HT1080 (cell line): Measurements from ENCODE around the gene KIRREL3. TPM values are rescaled to one million over a fixed set of nuclear protein-coding genes. Genes with fewer than 3 reads are reported as not detected.
A peak's percentile ranks its signal among the peaks of the same experiment; 100 is the strongest.
"Not testable (repeated sequence)": the region's sequence is repeated elsewhere in the genome, so short reads cannot be mapped to it uniquely, and the experiment has no call there.

Experiments
- DNase-seq: peaks from one replicate; pipeline ENCODE4 v3.0.0-alpha.2; 2015; ENCODE audit warnings: low read depth
- total RNA-seq: library from RNA; depleted of rRNA; stranded (reverse); fragments of >200 nt; shearing (Covaris generic); gene quantifications from 2 replicates; pipeline ENCODE4 v1.2.3, GENCODE V29; 2014

KIRREL3 gene
- total RNA-seq, 1 experiment from 2014 or later, result 1.7 TPM

DNA sequence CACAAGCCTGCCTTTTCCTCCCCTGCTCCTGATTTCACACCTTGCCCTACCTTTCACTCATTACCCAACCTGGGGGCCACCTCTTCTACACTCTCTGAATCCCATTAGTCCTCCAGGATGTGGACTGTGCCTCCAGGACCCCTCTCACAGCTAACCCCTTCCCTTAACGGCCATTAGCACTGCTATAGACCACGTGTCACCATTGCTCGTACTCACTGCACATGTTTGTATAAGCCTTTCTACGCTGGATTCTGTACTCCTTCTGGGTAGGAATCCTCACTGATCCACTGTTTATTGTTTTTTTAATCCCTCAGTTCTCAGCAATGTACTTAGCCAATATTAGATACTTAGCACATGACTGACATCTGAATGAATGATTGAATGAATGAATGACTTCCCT lies 40.9 kb downstream of the KIRREL3 start:
- no peak for DNase-seq

DNA sequence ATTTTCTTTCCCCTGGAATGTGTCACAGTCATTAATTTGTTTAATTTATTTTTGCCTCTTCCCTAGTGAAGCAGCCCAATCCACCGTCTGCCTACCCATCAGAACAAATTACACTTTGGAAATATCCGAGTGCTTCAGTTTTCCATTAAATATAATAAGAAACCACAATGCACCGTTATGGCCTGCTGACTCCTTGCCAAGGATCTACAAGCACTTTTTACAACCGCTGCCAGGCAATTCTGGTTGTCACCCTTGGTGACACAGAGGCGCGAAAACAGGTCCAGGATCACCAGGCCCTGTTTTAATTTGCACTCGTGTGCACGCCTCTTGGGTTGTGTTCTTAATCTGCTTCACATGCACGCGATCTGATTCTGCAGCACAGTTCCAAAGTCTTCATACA lies 43.9 kb downstream of the KIRREL3 start:
- no peak for DNase-seq

DNA sequence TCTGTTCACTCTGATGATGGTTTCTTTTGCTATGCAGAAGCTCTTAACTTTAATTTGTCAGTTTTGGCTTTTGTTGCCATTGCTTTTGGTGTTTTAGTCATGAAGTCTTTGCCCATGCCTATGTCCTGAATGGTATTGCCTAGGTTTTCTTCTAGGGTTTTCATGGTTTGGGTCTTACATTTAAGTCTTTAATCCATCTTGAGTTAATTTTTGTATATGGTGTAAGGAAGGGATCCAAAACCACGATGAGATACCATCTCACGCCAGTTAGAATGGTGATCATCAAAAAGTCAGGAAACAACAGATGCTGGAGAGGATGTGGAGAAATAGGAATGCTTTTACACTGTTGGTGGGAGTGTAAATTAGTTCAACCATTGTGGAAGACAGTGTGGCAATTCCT lies 48.0 kb downstream of the KIRREL3 start:
- not testable (repeated sequence) for DNase-seq

DNA sequence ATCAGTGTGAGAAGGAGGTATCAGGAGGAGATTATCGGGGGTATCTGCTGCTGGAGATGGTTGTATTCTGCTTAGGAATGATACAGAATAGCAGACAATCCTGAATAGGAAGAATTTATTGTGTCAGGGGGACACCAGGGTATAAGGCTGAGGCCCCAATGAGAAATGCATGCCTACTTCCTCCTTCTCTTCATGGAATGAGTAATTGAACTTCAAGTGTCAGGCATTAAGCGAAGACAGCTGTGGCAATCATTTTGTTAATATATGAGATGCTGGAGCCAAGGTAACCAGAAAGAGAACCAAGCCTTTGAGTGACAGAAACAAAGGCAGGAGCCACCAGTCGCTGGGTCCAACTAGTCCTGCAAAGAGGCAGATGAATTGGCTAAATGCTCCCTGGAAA lies 49.1 kb downstream of the KIRREL3 start:
- DNase-seq, result no peak

DNA sequence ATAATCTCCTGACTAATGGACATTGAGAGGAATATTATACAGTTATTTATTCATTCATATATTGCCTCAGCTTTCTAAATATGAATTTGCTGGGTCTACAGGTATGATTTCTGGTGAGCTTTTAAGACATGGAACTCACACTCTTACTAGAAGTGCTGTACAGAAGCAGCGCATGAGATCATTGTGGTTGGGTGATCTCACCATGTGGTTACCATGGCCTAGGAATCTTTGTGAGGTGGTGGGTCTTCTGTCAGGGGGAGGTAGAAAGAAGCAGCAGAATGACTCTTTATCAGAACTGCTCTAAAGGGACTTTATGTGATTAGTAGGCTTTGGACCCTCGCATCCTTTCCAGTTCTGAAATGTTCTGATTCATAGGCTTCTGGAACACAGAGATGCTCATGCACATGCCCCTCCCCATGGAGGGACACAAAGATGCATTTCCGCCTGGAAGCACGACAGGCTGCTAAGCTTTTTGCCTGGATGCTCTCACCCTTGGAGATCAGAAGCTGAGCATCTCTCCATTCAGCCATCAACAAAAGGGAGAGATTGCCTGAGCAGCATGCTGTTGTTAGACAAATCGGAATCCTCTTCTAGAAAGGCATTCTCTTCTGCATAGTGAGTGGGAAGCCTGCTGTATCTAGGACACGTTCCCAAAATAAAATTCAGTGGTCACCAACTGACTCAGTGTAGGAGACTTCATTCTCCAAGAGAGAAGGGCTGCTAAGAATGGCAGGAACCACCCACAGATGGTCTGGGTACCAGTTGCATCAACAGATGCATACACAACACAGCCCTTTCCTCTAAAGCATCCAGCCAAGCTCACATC lies 51.3 kb downstream of the KIRREL3 start:
- peak; percentile 89 for DNase-seq

DNA sequence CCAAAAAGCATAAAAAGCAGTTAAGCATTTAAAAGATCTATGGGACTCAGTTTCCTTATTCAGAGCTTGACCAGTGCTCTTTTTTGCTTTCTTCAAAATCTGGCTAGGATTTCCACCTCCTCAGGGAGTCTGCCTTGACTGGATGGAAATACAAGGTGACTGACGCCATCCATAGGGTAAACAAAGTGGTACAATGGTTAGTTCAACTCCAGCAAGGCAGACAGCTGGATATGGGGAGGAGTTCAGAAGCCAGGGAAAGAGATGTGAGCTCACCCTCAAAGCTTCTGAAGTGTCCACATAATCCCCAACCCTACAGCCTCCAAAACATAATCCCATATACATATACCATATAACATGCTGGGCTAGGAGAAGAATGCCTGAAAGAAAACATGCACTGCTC lies 52.0 kb downstream of the KIRREL3 start:
- peak; percentile 54 for DNase-seq

DNA sequence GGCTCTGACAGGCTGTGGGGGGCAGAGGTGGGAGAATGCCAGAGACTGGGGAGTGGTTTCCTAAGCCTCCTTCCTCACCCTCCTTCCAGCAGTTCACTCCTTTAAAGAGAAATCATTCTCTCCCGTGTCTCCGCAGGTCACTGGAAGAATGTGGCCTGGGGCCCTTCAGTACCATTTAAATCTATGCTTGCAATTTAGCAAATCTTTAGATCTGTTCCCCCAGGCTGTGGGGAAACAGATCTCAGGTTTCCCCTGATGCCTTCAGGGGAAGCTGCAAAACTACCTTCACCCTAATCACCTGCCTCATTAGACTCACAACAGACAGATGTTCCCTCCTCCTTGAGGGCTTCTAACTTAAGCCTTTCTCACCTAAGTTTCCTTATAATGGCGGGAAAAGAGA lies 55.3 kb downstream of the KIRREL3 start:
- no peak for DNase-seq

DNA sequence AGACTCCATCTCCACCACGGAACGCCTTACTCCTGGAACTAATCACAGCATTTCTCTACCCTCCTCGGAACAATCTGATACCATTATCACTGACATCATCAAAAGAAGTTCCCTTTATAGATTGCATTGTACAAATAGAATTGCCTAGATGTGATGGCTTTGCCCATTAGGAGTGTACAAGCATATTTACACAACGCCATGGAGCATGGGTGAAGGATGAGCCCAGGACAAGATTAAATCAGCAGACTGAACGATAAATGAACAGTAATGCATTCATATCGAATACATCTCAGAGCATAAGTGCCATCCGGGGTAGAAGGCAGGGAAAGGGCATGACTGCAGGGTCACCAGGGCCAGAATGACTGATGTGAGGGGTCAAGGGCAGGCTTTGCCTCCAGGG lies 57.3 kb downstream of the KIRREL3 start:
- no peak for DNase-seq

DNA sequence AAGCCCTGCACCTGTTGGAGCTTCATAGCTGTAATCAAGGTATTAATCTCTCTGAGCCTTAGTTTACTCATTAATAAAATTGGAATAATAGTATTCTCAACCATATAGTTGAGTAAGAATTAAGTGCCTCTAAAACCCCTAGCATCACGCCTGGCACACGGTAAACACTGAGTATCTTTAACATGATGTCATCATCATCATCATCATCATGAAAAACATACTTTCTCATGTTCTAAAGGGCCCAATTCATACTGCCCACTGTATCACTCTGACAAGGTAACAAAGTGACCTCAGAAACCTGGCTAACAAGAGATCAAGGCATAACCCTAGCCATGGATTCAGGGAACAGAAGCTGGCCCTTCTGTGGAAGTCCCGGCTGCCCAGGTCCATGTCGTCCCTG lies 58.4 kb downstream of the KIRREL3 start:
- no peak for DNase-seq

DNA sequence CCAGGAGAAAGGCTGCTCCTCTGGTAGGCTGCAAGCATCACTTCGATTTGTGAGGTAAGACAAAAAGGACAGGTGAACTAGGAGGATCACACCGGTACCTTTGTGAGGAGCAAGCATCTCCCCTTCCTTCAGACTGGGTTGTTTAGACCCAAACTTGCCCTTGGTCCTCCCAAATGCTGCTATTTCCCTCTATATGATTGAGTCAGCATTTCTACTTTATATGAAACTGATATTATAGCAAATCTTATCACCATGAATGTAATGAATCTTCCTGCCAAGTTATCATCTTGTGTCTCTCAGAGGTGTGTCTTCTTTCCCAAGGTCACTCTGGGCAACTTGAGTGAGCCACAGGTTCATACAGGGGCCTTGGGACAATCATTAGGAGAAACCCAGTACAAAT lies 61.0 kb downstream of the KIRREL3 start:
- DNase-seq, result no peak

DNA sequence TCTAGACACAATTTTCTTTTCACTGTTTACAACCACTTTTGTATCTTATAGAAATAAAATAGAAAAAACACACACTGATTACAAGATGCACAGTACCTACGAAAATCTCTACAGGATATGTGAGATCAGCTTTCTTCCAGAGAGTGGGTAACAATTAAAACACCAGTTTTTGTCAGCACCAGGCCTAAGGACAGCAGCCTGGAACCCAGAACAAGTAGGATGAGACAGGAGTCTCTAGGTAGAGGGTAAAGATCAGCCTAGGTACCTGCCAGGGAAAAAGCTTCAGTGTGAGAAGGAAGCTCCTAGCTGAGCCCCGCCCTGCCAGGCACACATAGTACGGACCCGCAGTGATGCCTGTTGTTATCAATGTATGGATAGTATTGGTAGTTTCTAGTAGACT lies 61.9 kb downstream of the KIRREL3 start:
- DNase-seq, result no peak

DNA sequence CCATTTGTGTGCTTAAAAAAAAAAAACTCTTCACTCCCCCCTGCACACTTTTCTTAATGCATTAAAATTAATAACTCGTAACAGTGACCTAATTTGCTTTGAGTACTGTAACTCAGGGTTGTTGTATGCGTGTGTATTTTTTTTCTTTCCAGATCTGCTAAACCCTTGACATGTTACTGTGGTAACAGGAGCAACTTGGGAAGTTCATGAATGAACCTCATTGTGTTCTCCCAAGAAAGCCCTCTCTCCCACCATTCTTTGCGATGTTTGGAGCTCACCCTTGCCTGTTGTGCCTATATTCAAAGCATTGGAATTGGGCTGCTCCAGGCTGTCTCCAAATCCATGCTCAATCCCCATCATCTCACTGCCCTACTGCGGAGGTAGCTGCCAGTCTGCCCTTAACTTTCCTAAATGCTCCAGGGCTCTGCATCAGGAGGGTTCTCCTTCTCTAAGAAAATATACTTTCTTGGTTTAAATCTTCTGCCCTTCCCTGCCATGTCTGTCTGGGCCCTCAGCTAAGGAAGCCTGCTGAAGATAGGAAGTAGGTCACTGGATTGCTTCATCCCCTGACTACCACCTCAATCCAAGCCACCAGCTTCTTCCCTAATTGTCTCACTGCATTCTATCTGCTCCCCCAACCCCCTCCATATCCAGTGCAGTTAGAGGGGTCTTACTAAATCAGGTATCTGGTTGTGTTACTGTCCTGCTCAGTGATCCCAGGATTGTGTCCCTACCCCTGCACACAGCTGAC lies 70.3 kb downstream of the KIRREL3 start:
- DNase-seq, result no peak

DNA sequence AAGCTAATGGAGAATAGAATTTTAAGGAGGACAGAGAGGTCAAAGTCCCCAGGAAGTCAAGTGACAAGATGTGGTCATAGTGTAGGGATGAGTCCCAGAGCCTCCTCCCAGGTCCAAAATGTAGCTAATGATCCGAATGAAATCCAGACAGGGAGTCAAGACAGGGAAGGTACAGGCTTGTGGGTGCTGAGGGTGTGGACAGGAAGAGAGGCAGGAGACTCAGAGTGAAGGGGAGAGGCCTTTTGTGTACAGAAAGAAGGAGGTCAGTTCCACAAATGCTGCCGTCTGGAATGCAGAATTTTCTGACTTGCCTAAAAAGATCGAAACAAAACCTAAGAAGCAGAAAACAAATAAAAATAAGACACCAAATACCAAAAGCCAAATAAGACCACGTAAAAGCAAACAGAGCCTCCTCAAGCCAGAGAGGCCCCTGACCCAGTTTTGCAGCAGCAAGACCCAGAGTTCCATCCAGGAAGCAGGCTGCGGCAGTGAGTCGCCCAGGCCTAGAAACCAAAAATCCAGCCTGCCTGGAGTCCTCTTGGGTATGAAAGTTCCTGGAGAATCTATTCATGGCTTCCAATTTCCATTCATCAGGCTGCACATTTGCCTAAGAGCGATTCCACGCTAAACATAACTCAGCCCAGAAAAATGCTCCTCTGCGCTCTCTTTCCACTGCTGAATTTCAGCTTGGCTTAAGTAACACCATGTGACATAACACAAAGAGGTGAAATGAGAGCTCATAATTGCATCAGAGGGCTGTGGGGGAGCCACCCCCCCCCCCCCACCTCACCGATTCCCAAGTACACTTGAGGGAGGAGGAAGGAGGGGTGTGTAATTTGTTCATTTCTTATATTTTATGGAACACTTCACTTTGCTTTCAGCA lies 71.2 kb downstream of the KIRREL3 start:
- DNase-seq, result peak; percentile 55

DNA sequence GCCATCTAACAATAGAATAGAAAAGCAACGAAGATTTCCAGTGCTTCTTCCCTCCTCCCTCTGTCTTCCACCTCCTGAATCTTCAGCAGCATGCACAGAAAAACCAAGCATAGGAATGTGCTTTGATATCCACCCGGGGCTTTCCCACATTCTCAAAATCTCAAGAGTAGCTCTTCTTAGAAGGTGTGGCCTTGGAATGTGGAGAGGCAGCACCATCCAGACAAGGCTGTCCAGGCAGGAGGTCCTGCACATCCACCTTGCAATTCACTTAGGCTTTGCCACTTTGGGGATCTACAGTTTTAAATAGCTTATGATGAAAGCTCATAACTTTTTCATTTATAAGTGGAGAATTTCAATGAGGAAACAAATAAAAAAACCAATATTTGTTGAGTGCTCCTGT lies 72.9 kb downstream of the KIRREL3 start:
- DNase-seq, result no peak

DNA sequence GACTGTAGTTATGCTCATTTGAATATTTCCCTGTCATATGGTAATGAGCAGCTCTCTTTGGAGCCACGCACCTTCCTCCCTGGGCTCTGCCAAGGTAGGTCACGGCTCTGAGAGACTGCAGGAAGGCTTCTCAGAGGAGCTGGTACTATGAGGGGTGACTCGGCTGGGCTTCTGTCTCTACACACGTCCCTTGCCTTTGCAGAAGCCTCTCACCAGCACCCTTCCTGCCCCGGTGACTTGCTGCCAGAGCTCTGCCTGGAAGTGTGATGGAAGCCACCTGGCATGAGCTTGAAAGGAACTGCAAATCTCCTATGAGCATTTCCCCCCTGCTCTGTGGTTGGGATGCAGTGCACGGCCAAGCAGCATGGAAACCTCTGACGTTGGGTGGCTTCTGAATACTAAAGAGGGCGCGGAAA lies 74.2 kb downstream of the KIRREL3 start:
- DNase-seq, result no peak

DNA sequence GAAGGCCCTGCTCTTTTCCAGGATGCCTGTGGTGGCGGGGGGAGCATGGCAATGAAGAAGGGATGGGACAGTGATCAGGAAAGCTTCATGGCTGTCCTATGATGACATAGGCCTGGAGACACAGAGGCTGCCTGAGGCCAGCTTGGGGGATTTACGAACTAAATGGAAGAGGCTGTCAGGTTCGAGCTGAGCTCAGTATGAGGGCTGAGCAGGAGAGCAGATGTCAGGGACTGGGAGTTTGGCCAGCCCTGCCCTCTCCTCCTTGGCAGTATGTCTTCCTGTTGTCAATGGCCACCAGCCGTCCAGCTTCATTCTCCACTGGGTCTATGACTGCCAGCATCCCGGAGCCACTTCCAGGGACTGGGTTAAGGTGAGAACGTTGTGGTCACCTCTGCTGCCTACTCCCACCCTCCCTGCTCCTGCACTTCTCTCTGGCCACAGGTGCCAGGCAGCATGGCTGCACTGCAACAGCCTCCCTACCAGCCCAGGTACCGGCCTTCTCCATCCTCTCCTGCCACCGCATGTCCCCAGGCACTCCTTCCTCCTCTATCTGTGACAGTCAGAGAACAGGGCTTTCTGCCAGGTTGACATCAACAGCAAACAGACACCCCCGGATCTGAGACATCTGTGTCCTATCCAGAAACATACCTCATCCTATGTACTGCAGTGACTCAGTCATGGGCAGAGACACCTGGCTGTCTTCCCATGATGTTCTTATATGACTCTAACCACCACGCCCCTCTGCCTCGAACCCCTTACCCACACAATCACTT lies 75.1 kb downstream of the KIRREL3 start:
- DNase-seq, result peak; percentile 54

DNA sequence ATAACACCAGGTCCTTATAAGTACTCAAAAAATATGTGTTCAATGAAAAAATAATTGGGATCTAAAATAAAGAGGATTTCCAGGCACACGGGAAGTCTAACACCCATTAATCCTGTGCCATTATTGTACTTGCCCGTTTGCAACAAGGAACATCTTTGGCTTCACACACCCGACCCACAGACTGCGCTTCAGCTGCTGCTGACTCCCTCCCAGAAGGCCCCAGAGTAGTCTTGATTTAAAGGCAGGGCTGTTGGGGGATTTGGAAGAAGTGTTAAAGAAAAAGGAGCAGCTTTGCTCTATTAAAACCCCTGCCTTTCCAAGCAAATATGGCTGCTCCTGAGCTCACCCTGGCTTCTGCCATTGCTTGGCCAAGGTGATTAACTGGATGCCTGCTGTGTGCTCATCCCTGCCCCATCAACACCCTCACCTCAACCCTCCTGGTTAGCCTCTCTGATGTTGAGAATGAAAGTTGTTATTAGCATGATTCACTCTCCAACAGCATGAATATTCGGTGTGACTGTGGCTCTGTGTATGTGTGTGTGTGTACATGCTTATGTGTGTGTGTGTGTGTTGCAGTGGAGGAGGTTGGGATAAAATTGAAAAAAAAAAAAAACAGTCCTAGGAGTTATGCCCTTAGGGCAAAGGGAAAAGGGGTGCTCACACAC lies 76.1 kb downstream of the KIRREL3 start:
- no peak for DNase-seq

DNA sequence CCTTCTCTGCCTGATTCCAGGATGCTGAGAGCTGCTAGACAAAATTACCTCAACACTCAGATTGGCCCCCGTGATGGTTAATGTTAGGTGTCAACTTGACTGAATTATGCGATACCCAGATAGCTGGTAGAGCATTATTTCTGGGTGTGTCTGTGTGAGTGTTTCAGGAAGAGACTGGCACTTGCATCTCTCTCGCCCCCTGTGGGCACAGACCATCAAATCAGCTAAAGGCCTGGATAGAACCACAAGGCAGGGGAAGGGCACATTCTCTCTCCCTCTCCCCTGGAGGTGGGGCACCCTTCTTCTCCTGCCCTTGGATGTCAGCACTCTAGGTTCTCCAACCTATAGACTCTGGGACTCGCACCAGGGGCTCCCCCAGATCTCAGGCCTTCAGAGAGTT lies 79.7 kb downstream of the KIRREL3 start:
- DNase-seq, result no peak

DNA sequence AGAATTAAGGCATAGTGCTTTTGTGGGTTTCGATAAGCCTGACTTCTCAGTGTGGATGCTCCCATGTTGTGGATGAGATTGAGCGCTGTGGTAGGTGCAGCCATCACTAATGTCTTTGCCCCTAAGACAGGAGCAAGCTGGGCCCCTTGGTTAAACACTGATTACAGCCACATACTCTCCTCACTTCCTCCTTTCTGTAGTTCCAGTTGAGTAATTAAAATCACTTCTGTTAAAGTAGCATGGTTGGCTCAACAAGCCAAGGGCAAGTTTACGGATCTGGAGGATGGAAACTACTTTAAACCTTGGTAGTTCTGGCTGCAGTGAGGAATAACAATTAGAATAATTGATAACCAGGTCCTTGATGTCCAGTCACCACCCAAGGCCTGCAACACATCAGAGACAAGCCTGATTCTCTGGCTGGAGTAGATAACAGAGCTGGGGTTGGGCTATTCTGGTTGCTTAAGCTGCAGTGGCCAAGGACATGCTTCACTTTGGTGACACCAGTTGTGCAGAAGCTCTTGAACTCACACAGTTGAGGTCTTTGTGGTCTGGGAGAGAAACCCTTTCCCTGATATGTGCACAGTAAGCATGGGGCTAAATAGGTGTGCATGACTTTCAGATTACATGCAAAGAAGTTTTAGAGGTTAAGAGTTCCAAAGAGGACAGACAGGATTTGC lies 81.3 kb downstream of the KIRREL3 start:
- DNase-seq, result no peak

DNA sequence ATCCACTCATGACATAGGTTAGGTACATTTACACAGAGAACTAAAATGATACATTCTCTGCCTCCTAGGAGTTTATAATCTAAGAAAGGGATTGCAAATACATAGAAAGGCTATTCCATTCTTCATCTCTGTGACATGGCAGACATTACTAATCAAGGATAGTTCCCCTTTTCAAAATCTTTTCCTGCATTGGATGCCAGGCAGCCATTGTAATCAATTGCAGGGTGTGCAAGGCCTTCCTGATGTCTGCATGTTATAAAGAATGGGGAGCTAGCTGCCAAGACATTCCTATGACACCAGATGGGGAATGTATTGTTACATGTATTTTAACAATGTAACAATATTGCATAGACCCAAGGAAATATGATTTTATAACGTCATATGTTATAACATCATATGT lies 82.0 kb downstream of the KIRREL3 start:
- DNase-seq, result no peak
